Endothelial cell of hepatic sinusoid (primary cell): Measurements from ENCODE around the gene CHST11.

Experiments
- in situ Hi-C: cut with HindIII; loops from 2 replicates; pipeline ENCODE4 v1.10.0; 2017; ENCODE audit warnings: low sequenced_read_pairs

CHST11 gene

DNA sequence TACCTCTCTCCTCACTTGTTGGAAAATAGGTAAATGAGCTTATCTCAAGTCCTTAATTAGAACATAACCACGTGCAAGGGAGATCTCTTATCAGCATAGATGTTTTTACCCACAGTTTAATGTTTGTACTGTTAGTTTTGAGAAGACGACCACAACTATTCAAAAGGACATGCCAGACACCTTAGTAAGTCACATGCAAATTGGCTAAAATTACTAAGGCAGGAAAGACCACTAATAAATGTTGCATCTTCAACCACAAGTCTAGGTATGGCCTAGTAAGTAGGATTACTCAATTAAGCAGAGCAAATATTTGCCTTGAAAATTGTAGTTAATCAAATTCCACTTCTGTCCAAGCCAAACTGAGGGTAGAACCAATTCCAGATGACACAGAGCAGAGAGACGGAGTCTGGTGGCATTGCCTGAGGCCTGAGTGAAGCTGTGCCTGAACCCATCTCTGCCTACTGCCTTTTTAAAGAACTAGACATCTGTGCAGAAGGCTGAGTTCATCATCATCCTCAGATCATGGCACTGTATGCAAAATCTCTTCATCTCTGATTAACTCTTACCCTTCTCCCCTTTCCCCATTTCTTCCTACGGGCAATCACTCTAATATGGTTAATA is 29.7 kb upstream of the CHST11 start:
- in situ Hi-C loops, result no loop called here

DNA sequence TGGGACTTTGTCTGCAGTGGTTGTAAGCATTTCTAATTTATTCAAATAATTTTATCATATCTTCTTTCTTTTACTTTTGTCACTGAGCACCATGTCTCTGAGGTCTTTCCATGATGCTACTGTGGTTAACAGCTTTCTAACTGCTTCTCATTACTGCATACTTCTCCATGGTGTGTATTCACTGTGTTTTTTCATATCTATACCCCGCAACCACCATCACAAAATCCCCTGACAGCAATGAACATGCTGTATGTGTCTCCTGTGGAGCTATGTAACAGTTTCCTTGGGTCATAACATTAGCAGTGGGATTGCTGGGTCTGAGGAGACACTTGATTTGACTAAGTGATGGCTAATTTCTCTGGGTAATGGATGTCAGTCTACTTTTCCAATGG is 29.2 kb upstream of the CHST11 start:
- in situ Hi-C loops, result no loop called here

DNA sequence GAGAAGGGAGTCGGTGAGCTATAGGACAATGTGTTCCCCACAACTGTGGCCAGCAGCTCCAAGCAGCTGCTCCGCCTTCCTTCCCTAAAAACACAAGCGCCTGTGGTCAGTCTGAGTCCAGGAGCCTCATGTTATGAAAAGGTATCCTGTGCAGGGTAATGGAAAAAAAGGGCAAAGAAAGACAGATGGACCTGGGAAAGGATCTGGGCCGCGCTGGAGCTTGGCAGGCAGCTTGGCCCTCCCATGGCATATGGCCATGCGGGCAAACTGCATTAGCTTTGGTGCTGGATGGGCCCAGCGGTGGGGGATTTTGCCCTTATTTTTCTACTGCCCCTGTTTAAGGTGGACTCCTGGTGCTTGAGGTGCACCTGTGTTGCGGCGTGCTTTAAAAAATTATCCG is 23.7 kb upstream of the CHST11 start:
- in situ Hi-C loops, result loop anchor here (10.0 kb wide), 1 partner anchor 288 kb away; no protein-coding TSS in a partner anchor

DNA sequence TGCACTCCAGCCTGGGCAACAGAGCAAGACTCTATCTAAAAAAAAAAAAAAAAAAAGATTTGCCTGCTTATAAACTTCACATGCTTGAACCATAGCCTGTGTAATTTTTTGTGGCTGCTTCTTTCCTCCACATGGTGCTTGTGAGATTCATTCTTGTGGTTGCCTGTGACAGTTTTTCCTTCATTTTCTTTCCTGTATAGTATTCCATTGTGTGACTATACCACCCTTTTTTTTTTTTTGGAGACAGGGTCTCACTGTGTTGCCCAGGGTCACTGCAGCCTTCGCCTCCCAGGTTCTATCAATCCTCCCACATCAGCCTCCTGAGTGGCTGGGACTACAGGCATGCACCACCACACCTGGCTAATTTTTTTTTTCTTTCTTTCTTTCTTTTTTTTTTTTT is 22.6 kb upstream of the CHST11 start:
- in situ Hi-C loops, result loop anchor here (10.0 kb wide), 1 partner anchor 289 kb away; no protein-coding TSS in a partner anchor

DNA sequence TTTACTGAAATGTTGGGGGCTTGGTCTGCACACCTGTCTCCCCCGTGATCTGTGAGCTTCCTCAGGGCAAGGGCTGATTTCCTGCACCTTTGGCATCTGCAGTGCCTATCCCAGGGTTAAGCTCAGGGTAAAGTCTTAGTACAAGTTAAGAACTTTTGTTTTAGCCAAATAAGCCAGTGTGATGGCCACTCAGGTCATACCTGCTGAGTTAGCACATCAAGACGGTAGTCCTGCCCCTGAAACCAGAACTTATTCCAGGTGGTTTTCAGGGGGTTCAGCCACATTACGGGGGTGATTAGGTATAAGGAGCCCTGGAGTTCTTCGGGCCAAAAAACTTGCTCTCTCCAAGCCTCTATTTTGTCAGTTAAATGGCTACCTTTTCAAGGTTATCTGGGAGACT is 21.6 kb upstream of the CHST11 start:
- in situ Hi-C loops, result loop anchor here (10.0 kb wide), 1 partner anchor 290 kb away; no protein-coding TSS in a partner anchor

DNA sequence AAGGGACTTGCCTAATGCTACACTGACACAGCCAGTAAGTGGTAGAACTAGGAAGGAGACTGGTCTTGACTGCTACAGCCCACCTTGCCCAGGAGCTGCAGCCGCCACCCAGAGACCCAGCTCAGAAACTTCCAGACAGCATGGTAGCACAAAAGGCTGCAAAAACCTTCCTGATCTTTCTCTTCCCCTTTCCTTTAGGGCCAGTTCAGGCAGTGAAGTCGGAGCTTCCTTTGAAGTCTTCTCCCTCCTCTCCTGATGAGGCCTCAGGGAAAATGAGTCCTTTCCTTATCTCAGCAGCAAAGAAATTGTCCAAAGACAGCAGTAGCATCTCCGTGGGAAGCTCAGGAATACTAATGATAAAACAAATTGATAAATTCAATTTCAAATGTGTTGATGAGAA is 21.0 kb upstream of the CHST11 start:
- in situ Hi-C loops, result loop anchor here (10.0 kb wide), 1 partner anchor 291 kb away; no protein-coding TSS in a partner anchor

DNA sequence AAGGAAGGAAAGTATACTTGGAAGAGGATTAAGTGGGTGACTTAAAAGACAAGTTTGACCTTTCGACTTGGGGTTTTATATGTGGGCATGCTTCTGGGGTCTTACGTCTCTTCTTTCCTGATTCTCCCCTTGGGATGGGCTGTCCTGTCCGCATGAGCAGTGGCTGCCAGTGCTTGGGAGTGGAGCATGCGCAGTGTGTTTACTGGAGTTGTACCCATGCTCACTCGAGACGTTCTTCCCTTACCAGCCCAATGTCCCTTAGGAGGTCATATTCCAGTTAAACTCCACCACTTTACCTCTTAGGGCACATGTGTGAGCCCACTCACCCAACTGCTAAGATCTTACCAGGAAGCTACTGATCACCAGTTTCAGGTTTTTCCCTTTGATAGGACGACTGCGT is 20.0 kb upstream of the CHST11 start:
- in situ Hi-C loops, result loop anchor here (10.0 kb wide), 1 partner anchor 292 kb away; no protein-coding TSS in a partner anchor

DNA sequence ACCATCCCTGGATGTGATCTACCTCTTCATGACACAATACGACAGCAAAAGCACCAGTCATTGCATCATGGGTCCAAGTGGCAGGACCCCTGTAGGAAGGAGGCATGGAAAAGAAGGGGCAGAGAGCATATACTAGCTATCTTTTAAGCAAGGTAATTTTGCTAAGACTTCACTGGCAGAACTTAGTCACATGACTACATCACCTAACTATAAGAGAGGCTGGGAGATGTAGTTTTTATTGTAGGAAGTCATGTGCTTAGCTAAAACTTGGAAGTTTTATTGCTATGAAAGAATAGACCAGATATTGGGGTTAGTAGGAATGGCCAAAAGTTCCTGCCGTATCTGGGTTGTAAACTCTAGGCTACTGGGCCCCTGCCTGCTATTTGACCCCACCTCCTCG is 18.6 kb upstream of the CHST11 start:
- in situ Hi-C loops, result loop anchor here (10.0 kb wide), 1 partner anchor 293 kb away; no protein-coding TSS in a partner anchor

DNA sequence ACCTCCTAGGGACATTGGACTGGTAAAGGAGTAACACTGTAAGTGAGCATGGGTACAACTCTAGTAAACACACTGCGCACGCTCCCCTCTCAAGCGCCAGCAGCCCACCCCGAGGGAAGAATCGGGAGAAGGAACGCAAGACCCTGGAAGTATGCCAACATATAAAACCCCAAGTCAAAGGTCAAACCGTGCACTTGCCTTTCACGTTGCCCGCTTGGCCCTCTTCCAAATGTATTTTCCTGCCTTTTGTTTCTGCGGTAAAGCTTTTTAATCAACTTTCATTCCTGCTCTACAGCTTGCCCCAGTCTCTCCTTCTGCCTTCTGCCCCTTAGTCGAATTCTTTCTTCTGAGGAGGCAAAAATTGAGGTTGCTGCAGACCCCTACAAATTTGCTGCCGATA is 17.6 kb upstream of the CHST11 start:
- in situ Hi-C loops, result loop anchor here (10.0 kb wide), 1 partner anchor 294 kb away; no protein-coding TSS in a partner anchor

DNA sequence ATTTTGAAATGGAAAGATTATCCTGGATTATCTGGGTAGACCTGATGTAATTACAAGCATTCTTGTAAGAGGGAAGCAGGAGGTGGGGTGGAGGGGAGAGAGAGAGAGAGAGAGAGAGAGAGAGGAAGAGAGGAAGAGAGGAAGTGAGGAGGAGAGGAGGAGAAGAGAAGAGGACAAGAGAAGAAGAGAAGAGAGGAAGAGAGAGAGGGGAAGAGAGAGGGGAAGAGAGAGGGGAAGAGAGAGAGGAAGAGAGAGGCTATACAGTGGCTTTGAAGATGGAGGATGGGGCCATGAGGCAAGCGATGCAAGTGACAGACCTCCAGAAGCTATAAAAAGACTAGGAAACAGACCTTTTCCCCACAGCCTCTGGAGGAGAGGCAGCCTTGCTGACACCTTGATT is 13.7 kb upstream of the CHST11 start:
- in situ Hi-C loops, result no loop called here

DNA sequence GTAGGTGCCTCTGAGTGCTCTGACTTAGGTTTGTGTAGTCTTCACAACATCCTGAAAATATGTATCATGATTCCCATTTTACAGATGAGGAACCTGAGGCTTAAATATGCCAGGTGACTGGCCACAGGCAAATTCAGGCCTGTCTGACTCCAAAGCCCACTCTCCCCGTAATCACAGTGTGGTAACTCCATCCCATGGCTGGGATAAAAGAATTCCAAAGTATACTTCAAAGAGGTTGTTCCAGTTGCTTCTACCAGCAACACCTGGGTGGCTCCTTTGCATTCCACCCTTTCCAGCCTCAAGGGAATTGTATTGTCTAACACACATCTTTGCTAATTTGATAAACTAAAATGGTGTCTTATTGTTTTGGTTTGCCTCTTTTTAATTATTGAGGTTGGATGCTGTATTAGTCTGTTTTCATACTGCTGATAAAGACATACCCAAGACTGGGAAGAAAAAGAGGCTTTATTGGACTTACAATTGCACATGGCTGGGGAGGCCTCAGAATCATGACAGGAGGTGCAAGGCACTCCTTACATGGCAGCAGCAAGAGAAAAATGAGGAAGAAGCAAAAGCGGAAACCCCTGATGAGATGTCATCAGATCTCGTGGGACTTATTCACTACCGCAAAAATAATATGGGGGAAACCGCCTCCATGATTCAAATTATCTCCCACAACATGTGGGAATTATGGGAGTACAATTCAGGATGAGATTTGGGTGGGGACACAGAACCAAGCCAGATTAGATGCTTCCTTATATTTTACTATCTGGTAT is 9.9 kb upstream of the CHST11 start:
- in situ Hi-C loops, result loop anchor here (5.0 kb wide), 1 partner anchor 95 kb away; no protein-coding TSS in a partner anchor

DNA sequence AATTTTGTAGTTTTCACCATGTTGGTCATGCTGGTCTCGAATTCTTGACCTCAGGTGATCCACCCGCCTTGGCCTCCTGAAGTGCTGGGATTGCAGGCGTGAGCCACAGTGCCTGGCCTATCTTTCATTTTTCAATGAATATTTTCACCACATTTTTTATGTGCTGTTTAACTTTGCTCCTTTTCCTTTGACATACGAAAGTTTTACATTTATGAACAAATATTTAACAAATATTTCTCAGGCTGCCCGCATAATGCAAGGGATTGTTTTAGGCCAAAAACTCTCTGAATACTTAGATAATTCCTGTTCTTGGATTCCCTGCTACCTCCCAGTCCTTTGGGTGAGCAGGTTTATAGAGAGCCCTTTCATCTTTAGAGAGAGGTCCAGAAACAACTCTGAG is 8.7 kb upstream of the CHST11 start:
- in situ Hi-C loops, result loop anchor here (5.0 kb wide), 1 partner anchor 94 kb away; no protein-coding TSS in a partner anchor

DNA sequence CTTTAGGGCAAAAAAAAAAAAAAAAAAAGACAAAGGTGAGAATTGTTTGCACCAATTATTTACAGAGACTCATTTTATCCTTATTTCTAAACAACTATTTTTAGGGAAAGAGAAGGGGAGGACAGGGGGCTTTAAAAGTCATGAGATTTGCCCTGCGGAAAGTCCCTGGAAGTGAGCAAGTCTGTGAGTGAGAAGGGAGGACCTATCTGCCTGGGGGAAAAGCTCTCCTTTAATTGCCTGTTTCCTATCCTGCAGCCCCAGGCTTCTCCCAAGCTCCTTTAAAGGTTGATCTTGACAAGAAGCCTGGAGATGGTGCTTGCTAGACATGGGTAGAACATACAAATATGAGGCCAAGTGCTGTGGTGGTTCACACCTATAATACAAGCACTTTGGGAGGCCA is 8.3 kb upstream of the CHST11 start:
- in situ Hi-C loops, result loop anchor here (5.0 kb wide), 1 partner anchor 94 kb away; no protein-coding TSS in a partner anchor

DNA sequence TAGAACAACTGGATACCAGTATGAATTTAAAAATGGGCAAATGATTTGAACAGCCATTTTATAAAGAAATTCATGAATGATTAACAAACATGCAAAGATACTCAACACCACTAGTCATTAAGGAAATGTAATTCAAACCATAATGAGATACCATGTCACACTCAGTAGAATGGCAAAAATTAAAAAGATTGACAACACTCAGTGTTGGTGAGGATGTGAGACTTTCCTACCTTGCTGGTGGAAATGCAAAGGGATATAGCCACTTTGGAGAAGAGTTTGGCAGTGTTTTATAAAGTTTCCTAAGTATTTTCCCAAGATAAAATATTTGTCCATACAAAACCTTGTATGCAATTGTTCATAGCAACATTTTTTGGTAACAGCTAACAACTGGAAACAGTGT is 6.0 kb upstream of the CHST11 start:
- in situ Hi-C loops, result no loop called here

DNA sequence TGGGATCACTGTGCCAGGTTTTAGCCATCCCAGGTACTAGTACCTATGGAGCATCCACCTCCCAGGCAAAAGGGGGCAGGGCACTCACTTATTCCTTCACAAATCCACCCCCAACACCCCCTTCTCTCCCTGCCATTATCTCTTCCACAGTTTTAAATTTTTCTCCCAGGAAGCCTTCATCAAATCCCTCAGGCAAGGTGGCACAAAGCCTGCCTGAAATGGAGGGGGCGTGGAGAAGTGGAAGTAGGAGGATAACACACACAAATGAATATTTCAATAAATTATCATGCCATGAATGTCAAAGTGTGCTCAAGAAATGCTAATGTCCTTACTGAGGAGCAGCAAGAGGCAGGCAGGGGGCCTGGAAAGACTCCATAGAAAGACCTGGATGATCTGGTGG is 4.7 kb upstream of the CHST11 start:
- in situ Hi-C loops, result no loop called here

DNA sequence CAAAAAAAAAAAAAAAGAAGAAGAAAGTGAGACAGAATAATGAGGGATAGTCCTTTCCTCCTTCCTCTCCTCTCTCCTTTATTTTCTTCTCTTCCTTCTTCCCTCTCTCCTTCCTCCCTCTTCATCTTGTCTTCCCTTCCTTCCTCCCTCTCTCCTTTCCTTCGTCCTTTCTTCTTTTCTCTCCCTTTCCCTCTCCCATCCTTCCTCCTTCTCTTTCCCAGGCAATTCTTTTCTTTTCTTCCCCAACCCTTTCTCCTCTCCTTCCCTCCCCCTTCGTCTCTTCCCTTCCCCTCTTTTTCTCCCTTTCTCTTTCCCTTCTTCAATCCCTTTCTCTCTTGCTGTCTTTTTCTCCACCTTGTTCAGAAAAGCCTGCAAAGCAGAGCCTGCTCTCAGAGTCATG is 3.6 kb upstream of the CHST11 start:
- in situ Hi-C loops, result no loop called here

DNA sequence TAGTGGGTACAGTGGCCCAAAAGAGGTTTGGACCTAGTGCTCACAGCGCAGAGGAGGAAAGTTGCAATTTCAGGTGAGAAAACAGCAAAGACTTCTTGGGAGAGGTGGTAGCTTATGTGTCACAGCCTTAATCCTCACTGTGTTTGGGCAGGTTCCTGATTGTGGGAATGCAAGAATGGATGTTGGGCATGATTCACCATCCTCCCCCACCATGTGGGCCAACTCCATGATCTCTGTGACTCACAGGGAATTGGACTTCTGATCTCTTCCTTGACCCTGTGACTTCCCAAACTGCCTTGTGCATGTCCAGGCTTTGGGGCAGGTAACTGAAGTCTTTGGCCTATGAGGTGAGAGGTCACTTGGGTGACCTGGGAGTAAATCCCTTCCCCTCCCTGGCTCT is 1.8 kb upstream of the CHST11 start:
- in situ Hi-C loops, result loop anchor here (5.0 kb wide), 1 partner anchor 52 kb away; no protein-coding TSS in a partner anchor

DNA sequence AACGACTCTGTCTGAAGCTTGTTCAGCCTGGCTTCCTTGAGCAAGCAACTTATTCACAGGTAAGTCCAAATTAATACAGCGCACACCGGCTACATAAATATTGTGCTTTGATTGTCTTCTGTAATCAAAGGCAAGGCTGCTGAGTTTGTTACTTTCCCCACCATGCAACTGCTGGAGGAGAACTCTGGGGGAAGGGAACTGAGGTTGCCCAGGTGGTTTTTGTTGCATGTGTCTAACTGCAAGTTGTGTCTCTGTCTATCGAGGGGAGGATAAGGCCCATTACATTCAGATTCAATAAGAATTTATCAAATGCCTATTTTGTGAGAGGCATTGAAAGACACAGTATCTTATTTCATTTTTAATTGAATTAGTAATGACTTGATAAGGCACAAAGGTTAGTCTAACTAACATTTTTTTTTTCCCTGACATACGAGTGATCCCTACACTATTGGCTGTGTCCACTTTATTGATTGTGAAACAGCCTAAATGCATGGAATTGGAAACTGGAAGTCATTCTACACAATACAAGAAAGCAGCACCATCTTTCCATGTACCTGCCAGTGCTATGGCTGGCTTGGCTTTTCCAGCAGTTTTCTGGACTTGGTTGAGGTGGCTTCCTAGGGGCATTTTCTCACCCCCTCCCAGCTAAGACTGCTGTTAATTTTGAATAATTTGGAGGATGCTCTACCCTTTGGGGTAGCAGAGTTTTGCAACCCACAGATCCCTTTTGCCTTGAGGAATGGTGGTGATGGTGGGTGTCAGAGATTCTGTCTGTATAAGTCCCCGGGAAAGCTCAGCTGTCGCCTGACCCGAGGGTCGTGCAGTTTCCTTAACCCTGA is 951 bp upstream of the CHST11 start:
- in situ Hi-C loops, result loop anchor here (5.0 kb wide), 1 partner anchor 52 kb away; no protein-coding TSS in a partner anchor

DNA sequence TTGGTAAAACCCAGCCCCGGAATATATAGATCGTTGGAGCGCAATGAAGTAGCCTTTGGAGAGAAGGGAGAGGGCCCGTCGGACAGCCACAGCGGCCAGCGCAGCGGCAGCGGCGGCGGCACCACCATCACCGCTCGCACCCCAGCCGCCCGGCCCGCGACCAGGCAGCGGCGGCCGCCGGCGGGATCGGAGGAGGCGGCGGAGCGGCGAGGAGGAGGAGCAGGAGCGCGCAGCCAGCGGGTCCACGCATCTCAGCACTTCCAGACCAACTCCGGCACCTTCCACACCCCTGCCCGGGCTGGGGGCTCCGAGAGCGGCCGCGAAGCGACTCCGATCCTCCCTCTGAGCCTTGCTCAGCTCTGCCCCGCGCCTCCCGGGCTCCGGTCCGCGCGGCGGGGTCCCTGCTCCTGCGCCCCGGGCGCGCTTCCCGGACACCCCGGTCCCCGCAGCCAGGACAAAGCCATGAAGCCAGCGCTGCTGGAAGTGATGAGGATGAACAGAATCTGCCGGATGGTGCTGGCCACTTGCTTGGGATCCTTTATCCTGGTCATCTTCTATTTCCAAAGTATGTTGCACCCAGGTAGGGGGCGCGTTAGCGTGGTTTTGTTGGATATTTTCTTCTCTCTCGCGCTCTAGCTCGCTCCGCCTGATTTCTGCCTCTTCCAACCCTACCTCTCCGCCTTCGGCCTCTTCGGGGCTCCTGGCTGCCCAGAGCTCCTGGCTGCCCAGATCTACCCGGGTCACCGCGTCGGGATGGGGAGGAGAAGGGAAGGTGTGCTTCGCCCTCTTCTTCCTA is 400 bp downstream of the CHST11 start:
- in situ Hi-C loops, result loop anchor here (5.0 kb wide), 1 partner anchor 50 kb away; no protein-coding TSS in a partner anchor
